H1 (cell line): ENCODE measurements around the gene WDR45B. TPM values are rescaled to one million over a fixed set of nuclear protein-coding genes. Genes with fewer than 3 reads are reported as not detected.

Experiments used
- CTCF ChIP-seq, 3 experiments: IDR thresholded peaks; 1 replicate in 2 of 3; 2 replicates in 1 of 3; pipeline versions ENCODE4 v1.5.1 to v1.6.1; 2011; ENCODE audit warnings: low read length in 3 of 3, mild to moderate bottlenecking in 3 of 3, inconsistent platforms in 2 of 3, low read depth in 1 of 3, moderate library complexity in 1 of 3; ENCODE audit not compliant: insufficient read depth in 1 of 3; ENCODE audit errors: control extremely low read depth in 1 of 3
- EGR1 ChIP-seq: IDR thresholded peaks from 2 replicates; pipeline ENCODE4 v1.6.1; 2011; ENCODE audit warnings: low read depth, low read length, borderline replicate concordance
- GTF2F1 ChIP-seq: IDR thresholded peaks from 2 replicates; pipeline ENCODE4 v1.6.1; 2012; ENCODE audit warnings: low read depth, low read length, improper control_type of control experiment, borderline replicate concordance
- SUZ12 ChIP-seq: fragments of 200-600 bp; sonication (generic); IDR thresholded peaks from 2 replicates; pipeline ENCODE4 v1.6.1; 2012; ENCODE audit warnings: mild to moderate bottlenecking, inconsistent platforms, low read length, moderate library complexity, mixed read lengths
- polyA plus RNA-seq, 7 experiments: library from polyadenylated mRNA; depleted of rRNA in 3 of 7; stranded (reverse) in 5 of 7; unstranded in 2 of 7; fragments of >200 nt in 5 of 7; fragments of 200-250 nt in 2 of 7; gene quantifications; 1 replicate in 5 of 7; 2 replicates in 1 of 7; 4 replicates in 1 of 7; pipeline versions ENCODE4 v1.2.1 to v1.2.3, GENCODE V29; 2011 to 2013; ENCODE audit warnings: missing spikeins in 2 of 7, mixed read lengths in 2 of 7
- total RNA-seq: library from RNA; stranded (reverse); fragmentation: NEBNext Ultra II Directional; extraction: Animal tissue kit (Norgen Biotek cat#: 25700); gene quantifications from 2 replicates; pipeline ENCODE4 v1.2.1, GENCODE V29; 2021

The WDR45B gene
- total and polyA plus RNA-seq, 2 of the 8 experiments (the other 6 are each of a cell fraction or from before 2014, with no cell fraction given), result 82.0 to 100 TPM

- no peak for TF ChIP-seq GTF2F1
- TF ChIP-seq SUZ12, result no peak
- TF ChIP-seq CTCF (IDR thresholded peaks at IDR 0.05; ENCODE audit: control extremely low read depth in 1 of 3, insufficient read depth in 1 of 3, low read depth in 1 of 3, low read length in 3 of 3), result no peak
- no peak for TF ChIP-seq EGR1
These were observed 29.0 kb downstream of the WDR45B start (continued) for GRCh38 chr17:82619211-82619610.
